Activated T-helper 9 cell treated with anti-CD3 and anti-CD28 coated beads, Interleukin-2, amount 50 U/mL, for 16 hours (primary cell): ENCODE data around the gene SHISA8.
"Not testable (repeated sequence)": the region's sequence is repeated elsewhere in the genome, so short reads cannot be mapped to it uniquely, and the experiment has no call there.

Experiments used
- DNase-seq: peaks from one replicate; pipeline ENCODE4 v3.0.0-alpha.2; 2020; ENCODE audit warnings: low read depth

Gene SHISA8

GRCh38 chr22:41898645-41899044 lies 16.2 kb downstream of the SHISA8 start:
- DNase-seq = no peak

- no peak for DNase-seq
Observed at GRCh38 chr22:41893591-41894375, 21.1 kb downstream of the SHISA8 start.

- DNase-seq = no peak
Observed at GRCh38 chr22:41892721-41893120, 22.2 kb downstream of the SHISA8 start.

- no peak for DNase-seq
Observed at GRCh38 chr22:41891407-41891806, 23.5 kb downstream of the SHISA8 start.

GRCh38 chr22:41888627-41889200 lies 26.2 kb downstream of the SHISA8 start:
- no peak for DNase-seq

- DNase-seq = no peak
Observed at GRCh38 chr22:41885516-41885915, 29.4 kb downstream of the SHISA8 start.

- no peak for DNase-seq
Observed at GRCh38 chr22:41885116-41885515, 29.8 kb downstream of the SHISA8 start.

- no peak for DNase-seq
Observed at GRCh38 chr22:41883400-41883799, 31.5 kb downstream of the SHISA8 start.

- DNase-seq = no peak
Observed at GRCh38 chr22:41880653-41881052, 34.2 kb downstream of the SHISA8 start.

GRCh38 chr22:41876675-41877074 lies 38.2 kb downstream of the SHISA8 start:
- DNase-seq = no peak

GRCh38 chr22:41876275-41876674 lies 38.6 kb downstream of the SHISA8 start:
- no peak for DNase-seq

- DNase-seq = no peak
Observed at GRCh38 chr22:41875531-41876270, 39.2 kb downstream of the SHISA8 start.

- DNase-seq = no peak
Observed at GRCh38 chr22:41874090-41874489, 40.8 kb downstream of the SHISA8 start.

GRCh38 chr22:41873391-41873790 lies 41.5 kb downstream of the SHISA8 start:
- DNase-seq = no peak

- no peak for DNase-seq
Observed at GRCh38 chr22:41870786-41871185, 44.1 kb downstream of the SHISA8 start.

- DNase-seq = not testable (repeated sequence)
Observed at GRCh38 chr22:41870081-41870480, 44.8 kb downstream of the SHISA8 start.

GRCh38 chr22:41868556-41868955 lies 46.3 kb downstream of the SHISA8 start:
- no peak for DNase-seq

GRCh38 chr22:41863472-41863871 lies 51.4 kb downstream of the SHISA8 start:
- DNase-seq = no peak

- peak; percentile 55 for DNase-seq
Observed at GRCh38 chr22:41862530-41863266, 52.2 kb downstream of the SHISA8 start.

- DNase-seq = peak; percentile 42
Observed at GRCh38 chr22:41862160-41862529, 52.7 kb downstream of the SHISA8 start.
